GM21619 (cell line): ENCODE measurements around the gene CCNB2.
"Not testable (repeated sequence)": the region's sequence is repeated elsewhere in the genome, so short reads cannot be mapped to it uniquely, and the experiment has no call there.

Experiments used
- ATAC-seq: cut with Tn5 transposase; IDR thresholded peaks from one replicate; pipeline ENCODE4 v1.9.1; 2021; ENCODE audit not compliant: unreplicated experiment

The CCNB2 gene

GRCh38 chr15:59104912-59105732 is at the start of gene CCNB2:
Gene CCNB2 (plus strand): TSS chr15:59105146. CDS start chr15:59105269, 123 bp downstream.
- ATAC-seq, result peak; percentile 99

DNA sequence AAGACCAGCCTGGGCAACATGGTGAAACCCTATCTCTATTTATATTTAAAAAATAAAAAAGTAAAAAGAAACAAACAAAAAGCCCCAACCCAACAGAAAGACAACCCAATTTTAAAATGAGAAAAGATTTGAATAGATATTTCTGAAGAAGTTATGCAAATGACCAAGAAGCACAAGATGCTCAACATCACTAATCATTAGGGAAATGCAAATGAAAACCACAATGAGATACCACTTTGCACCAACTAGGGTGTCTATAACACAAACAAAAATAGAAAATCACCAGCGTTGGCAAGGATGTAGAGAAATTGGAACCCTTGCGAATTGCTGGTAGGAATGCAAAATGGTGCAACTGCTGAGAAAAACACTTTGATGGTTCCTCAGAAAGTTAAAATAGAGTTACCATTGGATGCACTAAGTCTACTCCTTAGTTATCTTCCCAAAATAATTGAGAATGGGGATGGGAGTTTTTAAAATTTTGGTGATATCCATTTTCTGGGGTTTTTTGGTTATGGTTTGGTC is 45.8 kb upstream of the CCNB2 start:
- no peak for ATAC-seq

GRCh38 chr15:59060348-59060747 is 44.6 kb upstream of the CCNB2 start:
- no peak for ATAC-seq

GRCh38 chr15:59063042-59063441 is 41.9 kb upstream of the CCNB2 start:
- ATAC-seq, result no peak

DNA sequence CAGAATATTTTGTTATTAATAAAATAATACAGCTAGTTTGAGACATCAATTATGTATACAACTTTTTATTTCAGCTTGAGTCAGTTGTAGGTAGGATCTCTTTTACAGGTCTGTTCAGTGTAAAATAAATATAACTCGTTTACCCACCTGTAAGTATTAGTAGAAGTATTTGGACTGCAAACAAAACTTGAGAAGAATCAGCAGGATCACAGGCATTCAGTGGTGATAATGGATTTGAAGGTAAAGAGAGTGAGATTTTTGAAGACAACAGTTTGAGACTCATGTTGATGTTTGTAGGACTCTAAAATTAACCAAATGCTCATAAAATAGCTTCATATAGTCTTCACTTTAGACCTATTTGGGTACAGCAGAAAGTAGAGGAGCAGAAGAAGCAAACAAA is 35.5 kb upstream of the CCNB2 start:
- no peak for ATAC-seq

DNA sequence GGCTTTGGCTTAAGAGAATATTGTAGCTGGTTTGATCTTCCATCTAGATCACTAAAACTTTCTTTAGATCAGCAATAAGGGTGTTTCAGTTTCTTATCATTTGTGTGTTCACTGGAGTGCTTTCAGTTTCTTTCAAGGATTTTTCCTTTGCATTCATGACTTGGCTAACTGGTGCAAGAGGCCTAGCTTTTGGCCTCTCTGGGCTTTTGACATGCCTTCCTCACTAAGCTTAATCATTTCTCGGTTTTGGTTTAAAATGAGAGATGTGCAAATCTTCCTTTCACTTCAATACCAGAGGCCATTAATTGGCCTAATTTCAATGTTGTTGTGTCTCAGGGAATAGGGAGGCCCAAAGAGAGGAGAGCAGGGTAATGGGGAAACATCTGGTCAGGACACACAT is 30.3 kb upstream of the CCNB2 start:
- ATAC-seq, result no peak

DNA sequence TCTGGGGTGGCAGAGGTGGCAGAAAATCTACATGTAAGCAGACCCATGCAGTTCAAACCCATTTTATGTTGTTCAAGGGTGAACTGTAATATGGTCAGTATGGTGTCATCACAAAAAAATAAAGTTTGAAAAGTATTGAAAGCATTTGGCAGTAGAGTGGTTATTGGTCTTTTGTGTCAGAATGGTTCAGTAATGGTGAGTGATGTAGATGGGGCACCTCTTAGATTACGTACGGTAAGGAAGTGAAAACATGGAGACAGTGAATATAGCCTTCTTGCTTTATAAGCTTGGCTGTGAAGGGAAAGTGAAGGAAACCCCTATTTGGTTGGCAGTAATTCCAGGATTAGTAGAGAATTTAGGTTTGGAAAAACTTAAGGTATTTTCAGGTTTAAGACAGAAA is 17.2 kb upstream of the CCNB2 start:
- no peak for ATAC-seq

GRCh38 chr15:59094077-59094476 is 10.9 kb upstream of the CCNB2 start:
- no peak for ATAC-seq

DNA sequence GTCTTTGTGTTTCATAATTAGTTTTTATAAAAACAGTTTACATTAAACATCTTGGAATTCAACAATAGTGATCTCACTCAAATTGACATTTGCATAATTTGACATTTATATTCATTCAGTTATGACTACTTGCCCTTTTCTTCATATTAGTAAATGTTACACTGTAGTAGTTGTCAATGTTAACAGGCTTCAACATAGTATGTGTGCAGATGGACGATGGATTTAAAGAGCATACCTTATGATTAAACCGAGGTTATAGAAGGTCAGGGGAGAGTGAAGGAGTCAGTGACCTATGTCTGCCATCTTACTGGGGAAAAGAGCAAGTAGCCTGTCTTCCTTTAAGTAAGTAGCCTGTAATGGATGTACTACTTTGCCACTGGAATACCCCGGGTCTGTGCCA is 8.5 kb upstream of the CCNB2 start:
- no peak for ATAC-seq

GRCh38 chr15:59099162-59099685 is 5.7 kb upstream of the CCNB2 start:
- no peak for ATAC-seq

- no peak for ATAC-seq
Measured at GRCh38 chr15:59104602-59104911, 389 bp upstream of the CCNB2 start.

DNA sequence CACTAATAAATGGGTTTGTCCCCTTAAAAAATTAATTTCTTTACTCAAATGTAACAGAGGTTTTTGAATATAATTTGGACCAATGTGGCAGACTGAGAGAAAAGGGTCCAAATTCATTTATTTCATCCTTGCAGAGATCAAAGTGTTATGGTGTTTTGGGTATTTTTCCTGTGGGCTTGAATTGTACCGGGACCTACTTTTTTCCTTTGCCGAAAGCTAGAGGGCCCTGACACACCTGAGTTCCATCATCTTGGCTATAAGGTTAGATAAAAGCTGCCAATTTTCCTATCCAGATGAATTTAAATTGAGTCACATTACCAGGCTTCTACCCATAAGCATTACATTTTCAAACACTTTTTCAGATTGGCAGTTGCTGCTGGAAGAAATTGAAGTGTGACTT is 908 bp downstream of the CCNB2 start:
- no peak for ATAC-seq

GRCh38 chr15:59111251-59111650 is 6.3 kb downstream of the CCNB2 start:
- no peak for ATAC-seq

DNA sequence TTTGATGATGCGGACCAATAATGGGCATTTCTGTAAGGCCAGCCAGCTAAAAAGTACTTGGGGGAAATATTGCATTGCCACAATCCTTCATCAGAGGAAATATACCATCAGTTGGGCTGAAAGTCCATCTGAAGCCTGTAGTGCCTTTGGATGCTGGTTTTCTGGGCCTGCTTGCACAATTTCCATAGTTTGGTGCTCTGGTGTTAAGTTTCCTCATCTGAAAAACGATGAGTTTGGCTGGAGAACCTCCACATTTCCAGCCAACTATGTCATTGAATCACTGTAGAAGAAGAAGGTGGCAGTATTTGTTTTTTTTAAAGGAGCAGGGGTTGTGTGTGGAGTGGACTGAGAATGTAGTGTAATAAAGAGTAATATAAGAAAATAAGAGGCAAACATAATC is 10.1 kb downstream of the CCNB2 start:
- ATAC-seq, result no peak

- ATAC-seq, result no peak
Measured at GRCh38 chr15:59116141-59116540, 11.2 kb downstream of the CCNB2 start.

- ATAC-seq, result no peak
Measured at GRCh38 chr15:59116771-59117170, 11.8 kb downstream of the CCNB2 start.

DNA sequence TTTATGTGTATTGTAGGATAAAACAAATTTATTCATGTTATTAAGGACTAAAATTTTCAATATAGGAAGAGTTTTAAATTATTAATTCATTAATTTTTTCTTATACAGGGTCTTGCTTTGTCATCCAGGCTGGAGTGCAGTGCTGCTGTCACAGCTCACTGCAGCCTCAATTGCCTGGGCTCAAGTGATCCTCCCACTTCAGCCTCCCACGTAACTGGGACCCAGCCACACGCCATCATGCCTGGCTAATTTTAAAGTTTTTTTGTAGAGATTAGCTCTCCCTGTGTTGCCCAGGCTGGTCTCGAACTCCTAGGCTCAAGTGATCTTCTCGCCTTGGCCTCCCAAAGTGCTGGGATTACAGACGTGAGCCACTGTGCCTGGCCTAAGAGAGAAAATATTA is 14.7 kb downstream of the CCNB2 start:
- ATAC-seq, result no peak

- no peak for ATAC-seq
Measured at GRCh38 chr15:59120937-59121336, 16.0 kb downstream of the CCNB2 start.

GRCh38 chr15:59124261-59124660 is 19.3 kb downstream of the CCNB2 start:
- ATAC-seq, result no peak

- not testable (repeated sequence) for ATAC-seq
Measured at GRCh38 chr15:59125683-59126082, 20.7 kb downstream of the CCNB2 start.

- not testable (repeated sequence) for ATAC-seq
Measured at GRCh38 chr15:59127255-59127654, 22.3 kb downstream of the CCNB2 start.

- no peak for ATAC-seq
Measured at GRCh38 chr15:59131456-59131855, 26.5 kb downstream of the CCNB2 start.
